Measurements from ENCODE around the gene SBSN.

DNA sequence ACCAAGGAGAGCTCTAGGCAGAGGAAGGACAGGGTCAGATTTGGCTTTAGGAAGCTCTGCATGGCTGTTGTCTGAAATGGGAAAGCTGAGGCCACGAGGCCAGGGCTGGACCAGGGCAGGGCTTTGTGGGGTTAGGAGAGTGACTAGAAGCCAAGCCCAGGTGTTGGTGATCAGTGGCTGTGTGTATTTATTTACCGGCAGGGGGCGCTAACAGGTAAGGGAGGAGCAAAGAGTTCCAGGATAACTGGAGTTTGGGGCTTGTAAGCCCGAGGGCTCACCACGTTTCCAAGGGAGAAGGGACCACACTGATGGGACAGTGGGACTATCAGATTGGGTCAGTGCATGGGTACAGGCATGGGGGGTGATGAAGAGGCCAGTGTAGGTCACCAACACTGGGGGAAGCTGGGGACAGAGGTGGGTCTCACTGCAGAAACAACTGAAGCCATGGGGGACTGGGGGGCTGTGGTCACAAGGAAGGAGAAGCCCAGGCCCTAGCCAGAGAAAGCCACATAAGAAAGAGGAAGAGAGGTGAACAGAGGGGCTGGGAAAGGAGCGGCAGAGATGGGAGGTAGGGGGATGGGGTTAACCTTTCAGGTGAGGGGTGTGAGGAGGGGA is 21.2 kb upstream of the SBSN start:
- TF ChIP-seq EZH2 (IDR thresholded peaks at IDR 0.05; ENCODE audit: borderline replicate concordance, low read depth, low read length, severe bottlenecking): no peak
- TF ChIP-seq, protein P1, sequence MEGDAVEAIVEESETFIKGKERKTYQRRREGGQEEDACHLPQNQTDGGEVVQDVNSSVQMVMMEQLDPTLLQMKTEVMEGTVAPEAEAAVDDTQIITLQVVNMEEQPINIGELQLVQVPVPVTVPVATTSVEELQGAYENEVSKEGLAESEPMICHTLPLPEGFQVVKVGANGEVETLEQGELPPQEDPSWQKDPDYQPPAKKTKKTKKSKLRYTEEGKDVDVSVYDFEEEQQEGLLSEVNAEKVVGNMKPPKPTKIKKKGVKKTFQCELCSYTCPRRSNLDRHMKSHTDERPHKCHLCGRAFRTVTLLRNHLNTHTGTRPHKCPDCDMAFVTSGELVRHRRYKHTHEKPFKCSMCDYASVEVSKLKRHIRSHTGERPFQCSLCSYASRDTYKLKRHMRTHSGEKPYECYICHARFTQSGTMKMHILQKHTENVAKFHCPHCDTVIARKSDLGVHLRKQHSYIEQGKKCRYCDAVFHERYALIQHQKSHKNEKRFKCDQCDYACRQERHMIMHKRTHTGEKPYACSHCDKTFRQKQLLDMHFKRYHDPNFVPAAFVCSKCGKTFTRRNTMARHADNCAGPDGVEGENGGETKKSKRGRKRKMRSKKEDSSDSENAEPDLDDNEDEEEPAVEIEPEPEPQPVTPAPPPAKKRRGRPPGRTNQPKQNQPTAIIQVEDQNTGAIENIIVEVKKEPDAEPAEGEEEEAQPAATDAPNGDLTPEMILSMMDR (IDR thresholded peaks at IDR 0.05; ENCODE audit: borderline replicate concordance, extremely low read depth, low read length, poor library complexity, severe bottlenecking): peak; percentile 92
